Endothelial cell of umbilical vein (primary cell): ENCODE results near the gene ABCC4. TPM values are rescaled to one million over a fixed set of nuclear protein-coding genes. Genes with fewer than 3 reads are reported as not detected.
A peak's percentile ranks its signal among the peaks of the same experiment; 100 is the strongest.
"Not testable (repeated sequence)": the region's sequence is repeated elsewhere in the genome, so short reads cannot be mapped to it uniquely, and the experiment has no call there.

Experiments used
- BruUV-seq: library from RNA; stranded (reverse); fragments of 400-500 nt; replicated peaks from 2 replicates; lab custom pipeline; 2021; lab: Mats Ljungman, UMichigan
- CTCF ChIA-PET: fragments of 300-600, 350-600 bp; sonication (Branson Sonifier 250); formaldehyde crosslinking; loops from one replicate; lab custom pipeline; 2021; ENCODE audit warnings: antibody characterized with exemption, inconsistent platforms; lab: Charles Lee
- POLR2A ChIA-PET: fragments of 300-600, 350-600 bp; sonication (Branson Sonifier 250); formaldehyde crosslinking; loops from one replicate; lab custom pipeline; 2021; ENCODE audit warnings: antibody characterized with exemption, inconsistent platforms; lab: Charles Lee
- DNase-seq: peaks from one replicate; pipeline ENCODE4 v3.0.0-alpha.2; 2011; ENCODE audit warnings: low read depth, low spot score
- FAIRE-seq: peaks from 2 replicates; lab custom pipeline; 2011; peaks lifted over from hg19 to GRCh38; lab: Jason Lieb, UNC
- H2AFZ ChIP-seq: 2 replicates; pipeline ENCODE4 v1.6.0; 2012; ENCODE audit warnings: low read depth, low read length, control low read depth, inconsistent platforms
- H3K27ac ChIP-seq: 2 replicates; pipeline ENCODE4 v1.5.1; 2011; ENCODE audit warnings: low read depth, mild to moderate bottlenecking, control low read depth, low read length, moderate library complexity; ENCODE audit not compliant: insufficient read depth
- H3K27me3 ChIP-seq, 2 experiments: 2 replicates each; pipeline versions ENCODE4 v1.6.0 to v1.6.1; 2011; ENCODE audit warnings: low read length in 2 of 2, mixed read lengths in 1 of 2; ENCODE audit not compliant: control insufficient read depth in 2 of 2, insufficient read depth in 2 of 2
- H3K36me3 ChIP-seq, 2 experiments: 2 replicates in 1 of 2; 3 replicates in 1 of 2; pipeline ENCODE4 v1.5.1; 2011; ENCODE audit warnings: low read length in 2 of 2, mild to moderate bottlenecking in 1 of 2, moderate library complexity in 1 of 2; ENCODE audit not compliant: control insufficient read depth in 2 of 2, insufficient read depth in 2 of 2; ENCODE audit errors: extremely low read depth in 1 of 2
- H3K4me1 ChIP-seq: 3 replicates; pipeline ENCODE4 v1.5.1; 2011; ENCODE audit warnings: mild to moderate bottlenecking, low read length; ENCODE audit not compliant: control insufficient read depth, insufficient read depth; ENCODE audit errors: extremely low read depth
- H3K4me2 ChIP-seq: 2 replicates; pipeline ENCODE4 v1.6.1; 2011; ENCODE audit warnings: low read length, control low read depth, mixed read lengths; ENCODE audit not compliant: insufficient read depth
- H3K4me3 ChIP-seq, 3 experiments: fragments of 200-600 bp in 1 of 3; sonication (generic), shearing (Covaris generic) in 1 of 3; replicated peaks in 1 of 3; 2 replicates each; pipeline ENCODE4 v1.5.1; 2011 to 2016; ENCODE audit warnings: control low read depth in 3 of 3, low read length in 3 of 3, mild to moderate bottlenecking in 2 of 3, inconsistent platforms in 1 of 3, low read depth in 1 of 3, moderate library complexity in 1 of 3; ENCODE audit not compliant: insufficient read depth in 1 of 3
- H3K79me2 ChIP-seq: 2 replicates; pipeline ENCODE4 v1.6.0; 2012; ENCODE audit warnings: low read length, inconsistent platforms; ENCODE audit not compliant: control insufficient read depth, insufficient read depth
- H3K9ac ChIP-seq: replicated peaks from 2 replicates; pipeline ENCODE3; 2011; ENCODE audit warnings: low read length, control low read depth; ENCODE audit not compliant: insufficient read depth; ENCODE audit errors: extremely low read depth
- H3K9me1 ChIP-seq: replicated peaks from 3 replicates; pipeline ENCODE4 v1.6.0; 2011; ENCODE audit warnings: mild to moderate bottlenecking, low read length; ENCODE audit not compliant: control insufficient read depth, insufficient read depth; ENCODE audit errors: extremely low read depth
- H3K9me3 ChIP-seq: replicated peaks from 2 replicates; pipeline ENCODE4 v1.5.1; 2012; ENCODE audit warnings: low read length, inconsistent platforms; ENCODE audit not compliant: control insufficient read depth, insufficient read depth
- H4K20me1 ChIP-seq: replicated peaks from 2 replicates; pipeline ENCODE3; 2011; ENCODE audit warnings: mild to moderate bottlenecking, low read length; ENCODE audit not compliant: control insufficient read depth, insufficient read depth; ENCODE audit errors: extremely low read depth
- FOS ChIP-seq: IDR thresholded peaks from 2 replicates; pipeline ENCODE4 v1.6.1; 2011; ENCODE audit warnings: mild to moderate bottlenecking, low read length, moderate library complexity, borderline replicate concordance; ENCODE audit not compliant: insufficient read depth
- POLR2A ChIP-seq: IDR thresholded peaks from 2 replicates; pipeline ENCODE4 v1.6.1; 2012; ENCODE audit warnings: low read depth, mild to moderate bottlenecking, control low read depth, low read length
- dilution Hi-C: fragments of 300-500 bp; cut with MboI; formaldehyde crosslinking; loops from one replicate; pipeline ENCODE4 v1.15.0; 2019; ENCODE audit warnings: low sequenced_read_pairs; ENCODE audit not compliant: extremely low pct_ligation_motif_present
- intact Hi-C: fragments of 100-400 bp; cut with micrococcal nuclease; formaldehyde crosslinking; loops from one replicate; pipeline ENCODE4 v1.10.0; 2022
- polyA plus RNA-seq, 4 experiments: library from polyadenylated mRNA; depleted of rRNA in 3 of 4; stranded (reverse) in 3 of 4; unstranded in 1 of 4; fragments of >200 nt; gene quantifications; 2 replicates each; pipeline versions ENCODE4 v1.2.1 to v1.2.3, GENCODE V29; 2011 to 2012; ENCODE audit warnings: missing spikeins in 1 of 4
- total RNA-seq: library from RNA; stranded (reverse); gene quantifications from 2 replicates; pipeline ENCODE4 v1.2.3, GENCODE V29; 2021

The ABCC4 gene
- total and polyA plus RNA-seq, 2 donors (not counting 3 experiments of a cell fraction or from before 2014, with no cell fraction given) = 9.2 to 15.9 TPM

DNA sequence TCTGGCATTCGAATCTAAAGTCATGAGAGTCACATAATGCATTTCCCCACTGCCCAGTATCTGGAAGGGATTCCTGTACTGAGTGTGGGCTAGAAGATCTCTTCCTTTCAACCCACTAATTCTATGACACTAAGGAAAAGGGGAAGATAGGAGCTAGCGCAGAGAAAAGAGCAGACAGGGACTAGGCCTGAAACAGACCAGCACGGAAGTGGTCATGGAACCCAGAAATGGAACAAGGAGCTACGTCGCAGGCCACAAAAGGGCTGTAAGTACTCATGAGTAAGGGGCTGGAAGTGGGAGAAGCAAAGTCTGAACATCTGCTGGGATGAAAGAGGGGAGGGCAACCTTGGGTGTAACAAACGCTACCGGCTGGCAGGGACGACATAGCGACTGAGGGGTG is 8.6 kb downstream of the ABCC4 start:
- Histone ChIP-seq H3K9ac (no peak overlapping the region), H3K79me2 (peaks cover 42% of the 10 kb centered on the region), H3K36me3 (peaks cover 0 to 3% of the 10 kb centered on the region in 2 experiments), H4K20me1 (no peaks in the 10 kb centered on the region), H3K4me3 (no peak overlapping the region), H3K4me2 (no peak overlapping the region), H3K27me3 (no peaks in the 10 kb centered on the region), H3K27ac (no peak overlapping the region), H2AFZ (no peak overlapping the region), H3K4me1 (peaks cover 11% of the 10 kb centered on the region), H3K9me1 (no peaks in the 10 kb centered on the region), H3K9me3 (no peaks in the 10 kb centered on the region)
- CTCF ChIA-PET = interaction anchor here (1.2 to 12.3 kb wide), 5 partner anchors 53 to 112 kb away, joined by 3 to 147 read pairs (median 40); no protein-coding TSS in a partner anchor
- dilution Hi-C loops = no loop called here
- no TSS peak for BruUV-seq
- POLR2A ChIA-PET = no interaction called here
- DNase-seq (no peak), FAIRE-seq (no peak)
- no peak for TF ChIP-seq POLR2A
- TF ChIP-seq FOS = no peak
- intact Hi-C loops = no loop called here

DNA sequence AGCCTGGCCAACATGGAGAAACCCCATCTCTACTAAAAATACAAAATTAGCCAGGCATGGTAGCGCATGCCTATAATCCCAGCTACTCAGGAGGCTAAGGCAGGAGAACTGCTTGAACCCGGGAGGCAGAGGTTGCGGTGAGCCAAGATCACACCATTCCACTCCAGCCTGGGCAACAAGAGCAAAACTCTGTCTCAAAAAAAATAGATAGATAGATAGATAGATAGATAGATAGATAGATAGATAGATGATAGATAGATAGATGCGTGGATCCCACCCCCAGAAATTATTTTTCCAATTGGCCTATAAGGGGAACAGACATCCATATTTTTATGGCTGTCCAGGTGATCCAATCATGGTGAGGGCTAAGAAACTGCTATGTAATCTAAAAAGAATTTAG is 11.3 kb downstream of the ABCC4 start:
- CTCF ChIA-PET = interaction anchor here (1.1 to 12.3 kb wide), 7 partner anchors 10 to 114 kb away, joined by 3 to 147 read pairs (median 12); no protein-coding TSS in a partner anchor
- dilution Hi-C loops = not testable (repeated sequence)

More for the DNA sequence above, 11.3 kb downstream of the ABCC4 start:
- H3K4me1 ChIP-seq = peaks cover 11% of the 10 kb centered on the region
- H3K79me2 ChIP-seq = peaks cover 35% of the 10 kb centered on the region
- H3K9ac ChIP-seq, H3K9me1 ChIP-seq, POLR2A ChIA-PET, H4K20me1 ChIP-seq, FAIRE-seq, H2AFZ ChIP-seq, BruUV-seq, H3K4me3 ChIP-seq, DNase-seq, H3K9me3 ChIP-seq, H3K36me3 ChIP-seq, H3K27me3 ChIP-seq, H3K4me2 ChIP-seq: not testable (repeated sequence)
- intact Hi-C loops = loop anchor here (1.0 kb wide), 1 partner anchor 9 kb away; no protein-coding TSS in a partner anchor
- peak overlapping the region; percentile 78 for H3K27ac ChIP-seq
